ENCODE results near the gene MACROD2.

DNA sequence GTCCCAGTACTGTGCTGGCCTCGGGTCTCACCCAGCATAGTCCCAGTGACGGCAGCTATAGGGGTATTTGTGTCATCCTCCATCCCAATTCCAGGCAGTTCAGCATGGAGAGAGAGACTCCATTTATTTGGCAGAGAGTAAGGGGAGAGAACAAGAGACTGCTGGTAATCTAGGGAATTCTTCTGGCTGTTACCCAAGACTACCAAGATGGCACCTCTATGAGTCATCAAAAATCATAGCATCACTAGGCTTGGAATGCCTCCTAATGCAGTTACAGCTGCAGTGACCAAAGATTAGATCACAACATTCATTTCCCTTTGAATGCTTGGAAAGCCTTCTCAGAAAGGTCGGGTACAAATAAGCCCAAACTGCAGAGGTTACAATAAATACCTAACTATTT lies 1002.5 kb downstream of the MACROD2 start:
- TF ChIP-seq JUND (IDR thresholded peaks at IDR 0.05) (no peak), CEBPB (IDR thresholded peaks at IDR 0.05; ENCODE audit: low read depth) (no peak), POLR2AphosphoS5 (IDR thresholded peaks at IDR 0.05; ENCODE audit: low read depth, low read length) (no peak)
- TF ChIP-seq, protein P1, sequence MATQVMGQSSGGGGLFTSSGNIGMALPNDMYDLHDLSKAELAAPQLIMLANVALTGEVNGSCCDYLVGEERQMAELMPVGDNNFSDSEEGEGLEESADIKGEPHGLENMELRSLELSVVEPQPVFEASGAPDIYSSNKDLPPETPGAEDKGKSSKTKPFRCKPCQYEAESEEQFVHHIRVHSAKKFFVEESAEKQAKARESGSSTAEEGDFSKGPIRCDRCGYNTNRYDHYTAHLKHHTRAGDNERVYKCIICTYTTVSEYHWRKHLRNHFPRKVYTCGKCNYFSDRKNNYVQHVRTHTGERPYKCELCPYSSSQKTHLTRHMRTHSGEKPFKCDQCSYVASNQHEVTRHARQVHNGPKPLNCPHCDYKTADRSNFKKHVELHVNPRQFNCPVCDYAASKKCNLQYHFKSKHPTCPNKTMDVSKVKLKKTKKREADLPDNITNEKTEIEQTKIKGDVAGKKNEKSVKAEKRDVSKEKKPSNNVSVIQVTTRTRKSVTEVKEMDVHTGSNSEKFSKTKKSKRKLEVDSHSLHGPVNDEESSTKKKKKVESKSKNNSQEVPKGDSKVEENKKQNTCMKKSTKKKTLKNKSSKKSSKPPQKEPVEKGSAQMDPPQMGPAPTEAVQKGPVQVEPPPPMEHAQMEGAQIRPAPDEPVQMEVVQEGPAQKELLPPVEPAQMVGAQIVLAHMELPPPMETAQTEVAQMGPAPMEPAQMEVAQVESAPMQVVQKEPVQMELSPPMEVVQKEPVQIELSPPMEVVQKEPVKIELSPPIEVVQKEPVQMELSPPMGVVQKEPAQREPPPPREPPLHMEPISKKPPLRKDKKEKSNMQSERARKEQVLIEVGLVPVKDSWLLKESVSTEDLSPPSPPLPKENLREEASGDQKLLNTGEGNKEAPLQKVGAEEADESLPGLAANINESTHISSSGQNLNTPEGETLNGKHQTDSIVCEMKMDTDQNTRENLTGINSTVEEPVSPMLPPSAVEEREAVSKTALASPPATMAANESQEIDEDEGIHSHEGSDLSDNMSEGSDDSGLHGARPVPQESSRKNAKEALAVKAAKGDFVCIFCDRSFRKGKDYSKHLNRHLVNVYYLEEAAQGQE (IDR thresholded peaks at IDR 0.05; ENCODE audit: low read depth) = no peak
- TF ChIP-seq, protein P2, sequence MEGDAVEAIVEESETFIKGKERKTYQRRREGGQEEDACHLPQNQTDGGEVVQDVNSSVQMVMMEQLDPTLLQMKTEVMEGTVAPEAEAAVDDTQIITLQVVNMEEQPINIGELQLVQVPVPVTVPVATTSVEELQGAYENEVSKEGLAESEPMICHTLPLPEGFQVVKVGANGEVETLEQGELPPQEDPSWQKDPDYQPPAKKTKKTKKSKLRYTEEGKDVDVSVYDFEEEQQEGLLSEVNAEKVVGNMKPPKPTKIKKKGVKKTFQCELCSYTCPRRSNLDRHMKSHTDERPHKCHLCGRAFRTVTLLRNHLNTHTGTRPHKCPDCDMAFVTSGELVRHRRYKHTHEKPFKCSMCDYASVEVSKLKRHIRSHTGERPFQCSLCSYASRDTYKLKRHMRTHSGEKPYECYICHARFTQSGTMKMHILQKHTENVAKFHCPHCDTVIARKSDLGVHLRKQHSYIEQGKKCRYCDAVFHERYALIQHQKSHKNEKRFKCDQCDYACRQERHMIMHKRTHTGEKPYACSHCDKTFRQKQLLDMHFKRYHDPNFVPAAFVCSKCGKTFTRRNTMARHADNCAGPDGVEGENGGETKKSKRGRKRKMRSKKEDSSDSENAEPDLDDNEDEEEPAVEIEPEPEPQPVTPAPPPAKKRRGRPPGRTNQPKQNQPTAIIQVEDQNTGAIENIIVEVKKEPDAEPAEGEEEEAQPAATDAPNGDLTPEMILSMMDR (IDR thresholded peaks at IDR 0.05 in 2 of 3, conservative IDR thresholded peaks at IDR 0.05 in 1 of 3; ENCODE audit: borderline replicate concordance in 1 of 3, insufficient read depth in 1 of 3, low read depth in 2 of 3, low read length in 2 of 3) = no peak

All from HCT116 (cell line).